Stimulated activated CD4-positive, alpha-beta T cell treated with anti-CD3 and anti-CD28 coated beads, Interleukin-1b, Interleukin-23, amount 100 ng/mL, for 4 hours (primary cell): ENCODE measurements around the gene CACNA2D1.
"Not testable (repeated sequence)": the region's sequence is repeated elsewhere in the genome, so short reads cannot be mapped to it uniquely, and the experiment has no call there.

Experiments
- DNase-seq, 2 donors: peaks; one replicate each; pipeline ENCODE4 v3.0.0-alpha.2; 2020; ENCODE audit warnings: low read depth in 2 of 2

Gene CACNA2D1

DNA sequence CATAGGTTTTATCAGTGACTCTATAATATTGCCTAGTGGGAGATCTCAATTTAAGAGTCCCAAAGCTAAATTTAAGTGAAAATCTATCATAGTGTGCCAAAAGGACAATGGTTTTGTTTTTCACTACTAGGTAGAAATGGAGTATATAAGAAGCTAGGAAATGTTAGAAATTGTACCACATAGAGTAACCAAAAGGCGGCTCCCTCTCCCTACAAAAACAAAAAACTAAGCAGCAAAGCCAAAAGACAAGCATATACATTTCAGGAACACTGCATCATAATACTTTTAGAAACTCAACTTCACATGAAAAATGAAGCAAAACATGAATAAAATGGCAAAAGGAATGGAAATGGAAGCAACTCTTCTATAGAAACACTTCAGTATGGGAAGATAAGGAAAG is 271.6 kb downstream of the CACNA2D1 start:
- no peak for DNase-seq

DNA sequence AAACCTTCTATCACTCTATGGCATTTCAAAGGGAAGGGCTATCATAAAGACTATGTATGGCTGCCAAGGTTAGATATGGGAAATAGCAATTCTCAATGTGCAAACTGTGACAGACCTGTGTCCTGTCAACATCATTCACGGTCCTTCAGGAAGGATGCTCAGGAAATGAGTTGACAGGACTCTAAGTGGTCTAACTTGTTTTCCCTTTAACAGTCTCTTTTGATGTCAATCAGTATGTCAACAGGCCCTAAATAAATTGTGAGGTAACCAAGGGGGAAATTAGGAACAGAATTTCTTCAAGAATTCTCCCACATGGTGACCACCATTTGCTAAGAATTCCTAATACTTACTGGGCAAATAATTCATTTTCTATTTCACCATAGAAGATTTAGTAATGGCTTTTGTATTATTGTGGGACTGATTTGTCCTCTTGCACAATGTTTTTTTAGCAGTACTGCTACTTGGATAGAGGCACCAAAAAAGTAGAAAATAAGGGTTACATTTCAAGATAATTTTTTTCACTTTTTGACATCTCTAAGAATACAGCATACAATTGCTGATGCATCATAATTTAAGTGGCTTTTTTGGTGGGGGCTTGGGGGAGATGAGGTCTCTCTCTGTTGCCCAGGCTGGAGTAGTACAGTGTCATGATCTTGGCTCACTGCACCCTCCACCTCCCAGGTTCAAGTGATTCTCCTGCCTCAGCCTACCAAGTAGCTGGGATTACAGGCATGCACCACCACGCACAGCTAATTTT is 275.8 kb downstream of the CACNA2D1 start:
- no peak for DNase-seq

DNA sequence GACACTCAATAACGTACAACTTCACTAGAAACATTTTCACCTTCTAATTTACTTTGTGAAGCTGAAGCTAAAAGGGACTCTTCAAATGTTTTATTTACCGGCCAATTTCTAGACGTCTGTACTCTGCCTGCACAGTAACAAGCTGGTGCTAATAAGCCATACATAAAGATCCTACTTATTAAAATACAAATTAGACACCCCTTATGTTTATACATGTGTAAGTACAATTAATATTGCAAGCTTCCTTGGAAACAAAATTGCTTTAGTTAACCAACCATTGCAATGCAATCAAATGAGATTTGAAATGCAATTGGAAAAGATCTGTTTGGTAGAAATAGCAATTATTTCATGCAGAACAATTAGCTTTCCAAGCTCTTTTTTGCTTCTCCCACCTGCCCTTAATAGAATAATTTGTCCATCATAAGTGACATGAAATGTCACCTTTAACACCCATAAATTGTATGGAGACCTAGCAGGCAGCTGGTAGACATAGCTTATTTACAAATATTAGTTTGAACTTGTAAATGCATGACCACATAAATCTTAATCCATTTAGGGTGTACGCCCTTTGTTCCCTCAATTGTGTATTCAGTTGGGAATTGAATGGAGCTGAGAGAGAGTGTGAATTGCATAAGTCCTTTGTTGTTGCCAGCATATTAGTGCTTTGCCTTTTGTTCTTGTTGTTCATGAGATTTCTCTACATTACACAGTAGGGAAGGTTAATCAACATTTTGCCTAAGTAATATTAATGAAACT is 277.1 kb downstream of the CACNA2D1 start:
- no peak for DNase-seq

DNA sequence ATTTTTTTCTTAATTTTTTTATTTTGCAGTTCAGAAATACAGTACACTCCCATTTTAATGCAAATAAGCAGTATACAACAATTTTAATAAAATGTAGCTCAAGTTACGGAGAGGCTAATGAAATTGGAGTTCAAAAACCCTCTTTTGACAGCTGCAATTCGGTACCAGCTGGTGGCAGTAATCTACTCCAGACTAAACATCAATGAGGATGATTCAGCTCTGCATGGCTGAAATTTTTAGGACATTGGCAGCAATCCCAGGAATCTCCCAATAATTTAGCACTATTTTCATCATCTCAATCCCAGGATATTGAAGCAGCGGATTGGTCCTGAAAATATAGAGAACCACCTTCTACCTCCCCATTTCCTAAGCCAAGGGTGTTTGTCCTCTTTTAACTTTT is 278.8 kb downstream of the CACNA2D1 start:
- no peak for DNase-seq

DNA sequence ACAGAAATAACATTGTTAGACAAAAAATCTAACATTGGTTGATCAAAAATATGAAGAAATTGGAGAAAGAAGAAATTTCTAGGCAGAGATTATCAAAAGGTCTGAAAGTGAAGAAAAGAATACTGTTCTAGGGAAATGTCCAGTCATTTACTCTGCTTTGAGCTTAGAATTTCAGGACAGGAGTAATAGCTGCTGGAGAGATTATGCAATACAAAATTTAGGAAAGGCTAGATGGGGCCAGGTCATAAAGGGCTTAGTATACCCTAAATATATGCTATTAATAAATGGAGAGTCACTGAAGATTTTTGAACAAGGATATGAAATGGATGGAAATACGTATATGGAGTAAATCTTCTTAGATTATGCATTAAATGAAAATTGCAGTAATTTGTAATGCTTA is 279.2 kb downstream of the CACNA2D1 start:
- DNase-seq: no peak

DNA sequence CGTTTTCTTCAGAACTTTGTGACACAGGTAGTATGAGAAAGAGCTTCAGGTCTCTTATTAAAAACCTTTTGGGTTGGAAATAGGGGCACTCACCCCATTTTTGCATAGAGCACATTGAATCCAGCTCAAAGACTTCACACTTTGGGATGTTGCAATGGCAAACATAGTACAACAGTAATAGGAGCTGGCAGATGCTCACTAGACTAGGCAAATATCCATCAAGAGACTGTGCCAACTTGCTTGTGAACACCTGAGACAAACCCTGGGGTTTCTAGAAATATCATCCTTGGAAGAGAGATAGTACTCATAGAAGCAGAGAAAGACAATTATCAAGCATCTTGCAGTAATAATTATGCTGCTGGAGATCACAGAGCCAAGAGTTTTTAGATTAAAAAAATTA is 280.0 kb downstream of the CACNA2D1 start:
- no peak for DNase-seq

DNA sequence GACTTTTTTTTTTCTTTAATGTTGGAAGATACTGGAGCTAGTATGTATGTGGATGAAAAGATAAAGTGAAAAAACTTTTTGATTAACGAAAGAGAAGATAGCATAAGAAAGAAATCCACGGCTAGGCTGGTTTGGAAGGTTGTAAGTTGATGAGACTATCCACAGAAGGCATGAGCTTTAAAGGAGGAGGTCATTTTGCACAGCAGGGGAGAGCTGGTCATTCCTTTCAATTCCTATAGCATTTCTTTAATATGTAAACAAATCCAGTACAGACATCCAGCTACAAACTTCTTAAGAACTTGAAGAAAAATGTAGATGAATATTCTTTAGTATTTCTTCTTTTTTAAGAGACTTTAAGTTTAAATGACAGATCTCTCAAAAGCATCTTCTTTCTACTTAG is 281.3 kb downstream of the CACNA2D1 start:
- DNase-seq: no peak

DNA sequence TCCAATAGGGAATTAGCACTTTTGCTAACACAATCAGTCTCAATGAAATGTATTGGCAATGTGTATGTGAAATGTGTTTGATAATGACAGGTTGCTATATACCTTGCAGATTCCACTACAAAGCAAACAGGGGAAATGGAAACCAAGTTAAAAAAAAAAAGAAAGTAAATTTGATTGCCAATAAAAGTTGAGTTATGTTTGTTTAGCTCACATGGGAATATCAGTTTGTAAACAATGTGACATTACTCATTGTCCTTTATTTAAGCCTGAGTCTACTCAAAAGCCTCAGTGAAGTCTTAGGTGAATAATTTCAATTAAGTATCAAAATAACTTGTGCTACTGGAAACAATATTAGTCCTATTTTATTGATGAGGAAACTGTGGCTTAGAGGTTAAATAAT is 285.2 kb downstream of the CACNA2D1 start:
- DNase-seq: no peak

DNA sequence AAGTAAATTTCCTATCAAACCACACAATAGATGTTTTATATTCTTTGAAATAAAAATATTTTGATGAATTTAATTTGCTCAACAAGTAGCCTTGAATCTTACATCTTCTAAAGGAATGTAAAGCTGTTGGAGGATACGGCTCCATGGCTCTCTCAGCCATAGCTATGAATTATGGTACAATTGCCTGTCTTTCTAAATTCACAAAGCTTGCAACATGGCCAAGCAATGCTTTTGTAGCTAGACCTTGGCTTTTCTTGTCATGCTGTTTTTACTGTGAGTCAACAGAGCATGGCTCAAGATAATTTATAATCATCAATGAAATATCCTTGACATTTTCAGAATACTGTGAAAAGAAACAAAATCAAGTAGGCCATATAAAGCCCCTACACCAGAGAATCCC is 286.7 kb downstream of the CACNA2D1 start:
- DNase-seq: no peak

DNA sequence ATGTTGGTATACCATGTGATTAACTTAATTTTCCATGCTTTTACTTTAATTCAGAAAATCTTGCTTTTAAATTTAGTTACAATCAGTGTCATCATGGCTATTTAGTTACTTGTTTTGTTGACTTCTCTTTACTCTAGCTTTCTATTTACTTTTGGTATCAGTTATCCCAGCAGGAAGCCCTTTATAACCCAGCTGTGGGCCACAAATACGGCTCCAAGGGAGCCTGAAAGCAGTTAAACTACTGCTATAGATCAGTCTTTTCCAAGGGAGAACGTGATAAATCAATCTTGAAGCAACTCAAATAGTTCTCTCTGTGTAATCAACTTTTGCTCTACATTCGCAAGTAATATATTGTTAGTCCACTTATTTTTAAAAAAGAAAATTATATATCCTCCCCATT is 287.4 kb downstream of the CACNA2D1 start:
- DNase-seq: no peak

DNA sequence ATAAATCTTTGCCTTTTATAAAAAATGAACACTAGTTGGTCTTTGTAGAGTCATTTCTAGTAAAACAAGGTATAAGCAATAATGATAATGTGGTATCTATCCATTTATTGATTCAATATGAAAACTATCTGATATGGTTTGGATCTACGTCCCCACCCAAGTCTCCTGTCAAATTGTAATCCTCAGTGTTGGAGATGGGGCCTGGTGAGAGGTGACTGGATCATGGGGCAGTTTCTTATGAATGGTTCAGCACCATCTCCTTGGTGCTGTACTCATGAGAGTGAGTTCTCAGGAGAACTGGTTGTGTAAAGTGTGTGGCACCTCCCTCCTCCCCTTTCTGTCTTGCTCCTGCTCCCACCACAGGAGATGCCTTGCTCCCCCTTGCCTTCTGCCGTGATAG is 288.8 kb downstream of the CACNA2D1 start:
- DNase-seq: no peak

DNA sequence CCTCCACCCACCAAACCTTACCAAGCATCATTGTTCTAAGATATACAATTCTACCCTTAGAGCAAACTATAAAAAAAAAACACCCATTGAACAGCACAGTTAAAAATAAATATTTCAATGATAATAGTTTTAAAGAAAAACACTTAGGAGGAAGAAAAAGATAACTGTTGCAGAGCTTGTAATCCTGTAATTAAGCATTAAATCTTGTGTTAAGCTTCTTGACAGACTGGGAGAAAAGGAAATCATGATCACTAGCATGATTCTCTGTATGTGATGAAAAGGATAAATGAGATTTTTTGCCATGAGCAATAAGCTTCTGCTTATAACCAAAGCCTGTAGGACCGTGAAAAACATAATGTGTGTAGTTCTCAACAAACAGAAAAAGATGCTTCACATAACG is 289.8 kb downstream of the CACNA2D1 start:
- no peak for DNase-seq

DNA sequence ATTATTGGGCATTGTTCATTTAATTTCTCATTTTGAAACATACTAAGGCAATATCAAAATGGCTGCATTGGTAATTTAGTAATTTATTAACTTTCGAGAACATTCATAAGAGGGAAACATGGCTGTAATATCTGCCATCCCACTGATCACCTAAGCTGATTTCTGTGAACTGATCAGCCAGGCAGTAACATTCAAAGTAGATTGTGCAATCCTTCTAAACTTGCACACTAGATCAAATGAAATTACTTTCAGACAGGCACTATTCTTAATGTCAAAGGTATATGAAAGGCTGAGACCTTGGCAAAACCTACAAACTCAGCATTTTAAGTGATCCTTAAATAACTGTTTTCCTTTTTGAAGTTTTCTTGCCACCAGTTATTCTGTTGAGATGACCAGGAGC is 290.7 kb downstream of the CACNA2D1 start:
- no peak for DNase-seq

DNA sequence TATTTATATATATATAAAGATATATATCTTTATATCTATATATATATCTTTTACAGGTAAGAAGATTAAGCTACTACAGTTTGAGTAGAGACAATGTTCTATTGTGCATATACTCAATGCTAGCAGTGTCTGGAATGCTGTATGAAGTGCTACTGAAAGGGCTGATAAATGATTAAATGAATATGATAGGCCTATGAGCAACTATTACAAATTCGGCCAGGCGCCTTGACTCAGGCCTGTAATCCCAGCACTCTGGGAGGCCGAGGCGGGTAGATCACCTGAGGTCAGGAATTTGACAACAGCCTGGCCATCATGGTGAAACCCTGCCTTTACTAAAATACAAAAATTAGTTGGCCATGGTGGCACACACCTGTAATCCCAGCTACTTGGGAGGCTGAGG is 297.1 kb downstream of the CACNA2D1 start:
- DNase-seq: no peak

DNA sequence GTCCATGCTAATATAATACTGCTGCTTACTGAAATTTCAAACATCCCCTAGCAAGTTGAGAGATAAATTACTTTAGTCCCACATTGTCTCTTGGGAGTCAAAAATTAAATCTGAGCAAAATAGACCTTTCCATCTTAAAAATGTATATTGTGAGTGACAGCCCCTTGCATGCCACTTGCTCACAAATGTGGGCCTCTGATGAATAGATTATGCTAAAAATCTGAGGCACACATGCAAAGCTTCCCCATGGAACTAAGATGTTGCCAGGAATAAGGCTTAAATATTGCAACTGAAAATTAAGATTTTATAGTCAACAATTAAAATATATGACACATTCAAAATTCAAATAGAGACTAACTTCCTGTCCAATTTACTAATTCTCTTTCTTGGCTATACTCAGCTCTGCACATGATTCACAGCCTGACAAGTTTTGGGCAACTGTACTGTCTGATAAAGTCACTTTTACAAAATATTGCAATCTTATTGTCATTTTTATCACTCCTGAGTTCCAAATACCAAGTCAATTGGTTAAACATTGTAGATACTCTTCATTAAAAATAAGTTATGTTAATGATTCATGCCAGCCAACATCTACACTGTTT is 301.2 kb downstream of the CACNA2D1 start:
- no peak for DNase-seq

DNA sequence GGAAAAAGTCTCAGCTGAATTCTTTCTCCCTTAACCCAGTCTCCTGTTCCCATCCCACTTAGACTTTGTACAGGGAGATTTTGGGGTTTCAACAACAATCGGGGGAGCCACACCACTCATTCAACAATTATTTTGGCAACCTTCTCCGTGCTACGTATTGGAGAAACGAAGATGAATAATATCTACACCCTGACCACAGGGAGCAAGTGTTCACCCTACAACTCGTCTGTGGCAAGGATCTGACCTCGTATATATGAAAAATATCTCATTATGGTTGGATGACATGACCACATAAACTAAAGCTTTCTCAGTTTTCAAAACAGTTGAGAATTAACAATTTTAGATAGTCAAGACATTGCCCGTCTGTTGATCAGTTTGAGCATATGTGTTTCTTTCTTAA is 302.1 kb downstream of the CACNA2D1 start:
- DNase-seq: no peak

DNA sequence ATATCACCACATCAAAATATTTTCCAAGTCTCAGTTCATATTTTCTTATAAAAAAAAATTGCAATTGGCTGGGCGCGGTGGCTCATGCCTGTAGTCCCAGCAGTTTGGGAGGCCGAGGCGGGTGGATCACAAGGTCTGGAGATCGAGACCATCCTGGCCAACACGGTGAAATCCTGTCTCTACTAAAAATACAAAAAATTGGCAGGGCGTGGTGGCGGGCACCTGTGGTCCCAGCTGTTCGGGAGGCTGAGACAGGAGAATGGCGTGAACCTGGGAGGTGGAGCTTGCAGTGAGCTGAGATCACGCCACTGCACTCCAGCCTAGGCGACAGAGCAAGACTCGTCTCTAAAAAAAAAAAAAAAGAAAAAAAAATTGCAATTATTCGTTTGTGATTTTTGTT is 303.0 kb downstream of the CACNA2D1 start:
- not testable (repeated sequence) for DNase-seq

DNA sequence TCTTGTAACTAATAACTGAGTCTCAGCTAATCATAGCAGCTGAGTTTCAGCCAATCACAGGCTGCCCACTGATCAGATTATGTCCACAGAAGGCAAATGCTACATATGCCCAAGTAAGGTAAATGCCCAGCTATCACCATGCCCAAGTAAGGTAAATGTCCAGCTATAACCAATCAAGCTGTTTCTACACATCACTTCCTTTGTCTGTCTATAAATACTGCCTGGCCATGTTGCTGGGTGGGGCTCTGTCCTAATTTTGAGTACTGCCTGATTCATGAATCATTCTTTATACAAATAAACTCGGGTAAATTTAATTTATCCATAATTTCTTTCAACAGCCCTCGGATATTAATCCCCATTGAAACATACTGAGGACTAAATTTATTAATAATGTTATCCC is 312.4 kb downstream of the CACNA2D1 start:
- no peak for DNase-seq

DNA sequence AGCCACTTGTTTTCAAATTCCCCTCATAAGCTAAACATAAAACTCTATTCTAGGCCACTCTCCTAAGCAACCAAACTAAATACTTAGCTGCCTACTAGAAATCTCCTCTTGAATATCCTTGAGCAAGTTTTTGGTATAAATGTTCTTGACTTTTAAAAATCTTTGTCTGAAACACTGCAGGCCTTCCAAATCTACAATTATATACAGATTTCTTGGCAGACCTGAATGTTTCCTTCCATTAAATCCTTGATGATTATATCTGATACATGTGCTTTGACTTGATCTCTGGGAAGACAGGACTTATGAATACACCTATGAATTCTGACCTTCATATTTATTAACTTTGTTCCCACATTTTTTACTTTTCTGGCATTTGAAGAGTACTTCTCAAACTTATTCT is 314.5 kb downstream of the CACNA2D1 start:
- no peak for DNase-seq

DNA sequence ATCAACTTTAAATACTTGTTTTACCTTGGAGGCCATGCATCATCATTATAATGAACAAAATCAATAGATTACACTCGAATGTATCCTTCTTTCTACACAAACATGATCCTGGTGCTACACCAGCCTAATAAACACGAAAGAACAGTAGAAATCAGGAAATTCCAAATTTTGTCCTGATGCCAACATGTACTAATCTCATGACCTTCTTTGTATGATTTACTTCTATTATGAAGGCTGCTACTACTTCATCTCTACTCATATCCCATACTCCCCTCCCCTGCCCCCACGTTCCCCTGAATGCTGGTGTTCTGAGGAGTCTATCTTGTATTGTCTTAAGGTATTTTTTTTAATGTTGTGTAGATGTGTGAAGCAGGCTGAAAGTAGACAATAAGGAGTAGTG is 315.0 kb downstream of the CACNA2D1 start:
- DNase-seq: no peak

DNA sequence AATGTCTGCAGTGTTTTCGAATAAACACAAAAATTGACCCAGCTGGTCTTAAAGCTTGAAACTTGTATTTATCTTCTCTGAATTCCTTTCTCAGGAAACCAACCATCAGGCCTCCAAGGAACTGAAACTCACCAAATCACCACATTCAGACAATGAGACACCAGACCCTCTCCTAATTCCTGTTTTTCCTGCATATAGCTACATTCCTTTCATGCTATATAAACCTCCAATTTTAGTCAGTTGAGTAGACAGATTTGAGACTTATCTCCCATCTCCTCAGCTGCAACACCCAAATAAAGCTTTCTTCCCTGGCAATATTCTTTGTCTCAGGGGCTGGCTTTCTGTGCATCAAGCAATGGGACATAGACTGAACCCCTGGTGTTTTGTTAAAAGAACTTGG is 317.0 kb downstream of the CACNA2D1 start:
- DNase-seq: no peak

DNA sequence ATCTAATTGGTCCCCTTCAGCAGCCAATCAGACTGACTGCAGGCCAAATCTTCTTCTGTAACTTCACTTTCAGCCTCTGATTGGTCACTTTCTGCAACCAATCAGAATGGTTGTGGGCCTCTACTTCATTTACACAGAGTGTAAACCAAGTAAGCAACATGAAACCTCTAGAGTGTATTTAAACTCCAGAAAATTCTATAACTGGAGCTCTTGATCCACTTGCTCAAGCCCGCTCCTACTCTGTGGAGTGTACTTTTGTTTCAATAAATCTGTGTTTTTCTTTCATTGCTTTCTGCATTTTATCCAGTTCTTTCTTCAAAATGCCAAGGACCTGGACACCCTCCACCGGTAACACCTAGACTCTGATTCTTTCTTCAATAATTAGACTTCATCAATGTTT is 319.1 kb downstream of the CACNA2D1 start:
- no peak for DNase-seq

DNA sequence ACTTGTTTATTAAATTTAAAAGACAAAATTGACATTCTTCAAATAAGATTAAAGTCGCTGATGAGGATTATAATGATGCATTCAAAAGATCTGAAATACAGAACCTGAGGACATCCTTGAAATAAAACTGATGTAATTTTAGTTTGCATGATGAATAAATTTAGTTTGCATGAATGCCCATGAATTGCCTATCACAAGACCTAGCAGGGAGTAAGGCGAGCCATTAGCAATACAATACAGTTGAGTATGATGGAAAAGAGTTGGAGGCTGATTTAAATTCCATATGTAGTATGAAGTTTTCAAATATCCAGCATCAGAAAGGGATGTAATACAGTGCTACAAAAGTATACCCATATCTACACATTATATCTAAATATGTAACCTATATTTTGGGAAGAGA is 321.3 kb downstream of the CACNA2D1 start:
- DNase-seq: no peak
